H9 (cell line): Measurements from ENCODE around the gene TERT. TPM values are rescaled to one million over a fixed set of nuclear protein-coding genes. Genes with fewer than 3 reads are reported as not detected.

Experiments used
- DNase-seq: peaks from one replicate; pipeline ENCODE4 v3.0.0-alpha.2; 2017
- H2AFZ ChIP-seq: one replicate; pipeline ENCODE4 v1.6.1; 2013; ENCODE audit warnings: mild to moderate bottlenecking, low read length, control low read depth, moderate library complexity
- H2AK5ac ChIP-seq: 2 replicates; pipeline ENCODE4 v1.6.1; 2013; ENCODE audit warnings: low read length, control low read depth, mixed read lengths; ENCODE audit not compliant: insufficient read length
- H2BK120ac ChIP-seq: one replicate; pipeline ENCODE4 v1.6.1; 2013; ENCODE audit warnings: low read depth, mild to moderate bottlenecking, low read length, control low read depth, inconsistent platforms; ENCODE audit not compliant: poor library complexity, severe bottlenecking
- H2BK12ac ChIP-seq: 2 replicates; pipeline ENCODE4 v1.6.1; 2013; ENCODE audit warnings: low read length, control low read depth, mixed read lengths, low read depth; ENCODE audit not compliant: insufficient read length
- H2BK15ac ChIP-seq: 2 replicates; pipeline ENCODE4 v1.6.1; 2013; ENCODE audit warnings: low read depth, low read length, control low read depth
- H2BK20ac ChIP-seq: one replicate; pipeline ENCODE4 v1.6.1; 2013; ENCODE audit warnings: low read depth, mild to moderate bottlenecking, low read length, control low read depth, inconsistent platforms; ENCODE audit not compliant: poor library complexity, severe bottlenecking
- H2BK5ac ChIP-seq: 2 replicates; pipeline ENCODE4 v1.6.1; 2013; ENCODE audit warnings: low read length, control low read depth, mixed read lengths; ENCODE audit not compliant: insufficient read length
- H3K14ac ChIP-seq: 2 replicates; pipeline ENCODE4 v1.6.1; 2013; ENCODE audit warnings: low read length, control low read depth; ENCODE audit not compliant: insufficient read depth
- H3K18ac ChIP-seq: 2 replicates; pipeline ENCODE4 v1.6.1; 2013; ENCODE audit warnings: low read depth, mild to moderate bottlenecking, mixed read lengths, low read length, control low read depth; ENCODE audit not compliant: insufficient read length
- H3K23ac ChIP-seq: 2 replicates; pipeline ENCODE4 v1.6.1; 2013; ENCODE audit warnings: low read length, control low read depth, mixed read lengths, low read depth; ENCODE audit not compliant: insufficient read length
- H3K23me2 ChIP-seq: 2 replicates; pipeline ENCODE4 v1.6.1; 2013; ENCODE audit warnings: low read depth, mild to moderate bottlenecking, mixed read lengths, low read length, control low read depth; ENCODE audit not compliant: insufficient read length, poor library complexity, severe bottlenecking
- H3K27ac ChIP-seq: 2 replicates; pipeline ENCODE4 v1.5.1; 2013; ENCODE audit warnings: low read length, control low read depth, mixed read lengths, low read depth; ENCODE audit not compliant: insufficient read length
- H3K27me3 ChIP-seq: 2 replicates; pipeline ENCODE4 v1.6.1; 2013; ENCODE audit warnings: low read length, control low read depth, inconsistent platforms; ENCODE audit not compliant: insufficient read depth
- H3K4ac ChIP-seq: 2 replicates; pipeline ENCODE4 v1.6.1; 2013; ENCODE audit warnings: low read depth, mild to moderate bottlenecking, control low read depth, inconsistent platforms, low read length, moderate library complexity
- H3K4me1 ChIP-seq: 2 replicates; pipeline ENCODE4 v1.6.1; 2013; ENCODE audit warnings: low read length, control low read depth, inconsistent platforms; ENCODE audit not compliant: insufficient read depth
- H3K4me2 ChIP-seq: 2 replicates; pipeline ENCODE4 v1.6.1; 2013; ENCODE audit warnings: low read length, control low read depth, mixed read lengths; ENCODE audit not compliant: insufficient read length, insufficient read depth
- H3K56ac ChIP-seq: 2 replicates; pipeline ENCODE4 v1.6.1; 2013; ENCODE audit warnings: low read depth, mild to moderate bottlenecking, mixed read lengths, low read length, control low read depth; ENCODE audit not compliant: insufficient read length
- H3K79me1 ChIP-seq: 2 replicates; pipeline ENCODE4 v1.6.1; 2013; ENCODE audit warnings: low read depth, mild to moderate bottlenecking, moderate library complexity, low read length, control low read depth, inconsistent platforms; ENCODE audit not compliant: insufficient read depth, poor library complexity, severe bottlenecking
- H3K79me2 ChIP-seq: 2 replicates; pipeline ENCODE4 v1.6.1; 2013; ENCODE audit warnings: low read length, control low read depth, inconsistent platforms; ENCODE audit not compliant: insufficient read depth
- H3K9ac ChIP-seq: 2 replicates; pipeline ENCODE4 v1.6.1; 2013; ENCODE audit warnings: low read length, control low read depth, mixed read lengths; ENCODE audit not compliant: insufficient read length; ENCODE audit errors: extremely low read depth
- H3K9me3 ChIP-seq: one replicate; pipeline ENCODE4 v1.6.1; 2013; ENCODE audit warnings: low read depth, low read length, inconsistent platforms; ENCODE audit not compliant: control insufficient read depth
- H3T11ph ChIP-seq: one replicate; pipeline ENCODE4 v1.6.1; 2013; ENCODE audit warnings: mild to moderate bottlenecking, low read length, control low read depth, inconsistent platforms
- H4K20me1 ChIP-seq: one replicate; pipeline ENCODE4 v1.6.1; 2013; ENCODE audit not compliant: control insufficient read depth, insufficient read length, insufficient read depth
- H4K5ac ChIP-seq: 2 replicates; pipeline ENCODE4 v1.6.1; 2013; ENCODE audit warnings: low read depth, mild to moderate bottlenecking, mixed read lengths, low read length, control low read depth; ENCODE audit not compliant: insufficient read length
- H4K8ac ChIP-seq: replicated peaks from 2 replicates; pipeline ENCODE4 v1.6.1; 2013; ENCODE audit warnings: low read length, control low read depth, mixed read lengths, low read depth; ENCODE audit not compliant: insufficient read length
- H4K91ac ChIP-seq: 2 replicates; pipeline ENCODE4 v1.6.1; 2013; ENCODE audit warnings: low read depth, mild to moderate bottlenecking, moderate library complexity, mixed read lengths, low read length, control low read depth; ENCODE audit not compliant: insufficient read length
- H3K27ac Mint-ChIP-seq, 3 experiments: 2 replicates in 2 of 3; 3 replicates in 1 of 3; pipeline ENCODE4 v1.8.0; 2020 to 2021; ENCODE audit warnings: mixed read lengths in 3 of 3, mild to moderate bottlenecking in 1 of 3, moderate library complexity in 1 of 3
- H3K27me3 Mint-ChIP-seq: 2 replicates; pipeline ENCODE4 v1.8.0; 2021; ENCODE audit warnings: low read depth, mild to moderate bottlenecking, moderate library complexity, mixed read lengths
- H3K36me3 Mint-ChIP-seq, 3 experiments: 2 replicates in 2 of 3; 3 replicates in 1 of 3; pipeline ENCODE4 v1.8.0; 2020 to 2021; ENCODE audit warnings: low read depth in 3 of 3, mixed read lengths in 3 of 3; ENCODE audit not compliant: insufficient read depth in 1 of 3
- H3K4me1 Mint-ChIP-seq, 2 experiments: 2 replicates each; pipeline ENCODE4 v1.8.0; 2020; ENCODE audit warnings: mixed read lengths in 2 of 2
- H3K4me3 Mint-ChIP-seq, 2 experiments: 2 replicates in 1 of 2; 3 replicates in 1 of 2; pipeline ENCODE4 v1.8.0; 2020 to 2021; ENCODE audit warnings: mild to moderate bottlenecking in 2 of 2, mixed read lengths in 2 of 2, moderate library complexity in 1 of 2
- H3K9me3 Mint-ChIP-seq, 2 experiments: 2 replicates in 1 of 2; 3 replicates in 1 of 2; pipeline ENCODE4 v1.8.0; 2020; ENCODE audit warnings: mild to moderate bottlenecking in 2 of 2, mixed read lengths in 2 of 2, moderate library complexity in 1 of 2
- CTCF ChIP-seq: fragments of 200-600 bp; sonication (generic); conservative IDR thresholded peaks from 3 replicates; pipeline ENCODE4 v1.8.0; 2021; ENCODE audit warnings: antibody characterized with exemption, mild to moderate bottlenecking
- WGBS: extraction: QIAGEN DNeasy Blood & Tissue Kit; methylation state at CpG from one replicate; pipeline ENCODE4 v1.1.7; 2013; ENCODE audit warnings: missing lambda C conversion rate, low lambda C conversion rate, mixed read lengths; ENCODE audit not compliant: insufficient read length; ENCODE audit errors: extremely low coverage; 5-methylcytosine and 5-hydroxymethylcytosine counted together
- total RNA-seq: library from RNA; stranded (reverse); gene quantifications from 2 replicates; pipeline ENCODE4 v1.2.1, GENCODE V29; 2021

TERT gene
- total RNA-seq, 1 experiment from 2014 or later, result 15.5 TPM

GRCh38 chr5:1216211-1216917 is 78.5 kb downstream of the TERT start:
- Mint-ChIP-seq H3K27me3 (peaks cover 10% of the 10 kb centered on the region), H3K9me3 (peaks cover 0 to 6% of the 10 kb centered on the region in 2 experiments; a peak in 3 of 5 replicates), H3K27ac (no peak overlapping the region), H3K4me1 (peaks cover 3 to 6% of the 10 kb centered on the region in 2 experiments; a peak in 2 of 4 replicates), H3K4me3 (no peak overlapping the region), H3K36me3 (no peaks in the 10 kb centered on the region)
- no peak overlapping the region for H2BK12ac ChIP-seq
- no peak overlapping the region for H4K91ac ChIP-seq
- H3K79me1 ChIP-seq, result no peaks in the 10 kb centered on the region
- peaks cover 3% of the 10 kb centered on the region for H4K20me1 ChIP-seq
- H3K14ac ChIP-seq, result no peak overlapping the region
- no peaks in the 10 kb centered on the region for H3K9me3 ChIP-seq
- H3T11ph ChIP-seq, result no peak overlapping the region
- H3K23me2 ChIP-seq, result no peaks in the 10 kb centered on the region
- no peak for TF ChIP-seq CTCF
- H2BK15ac ChIP-seq, result no peak overlapping the region
- no peak overlapping the region for H3K18ac ChIP-seq
- H3K27ac ChIP-seq, result no peak overlapping the region
- H3K4me1 ChIP-seq, result no peaks in the 10 kb centered on the region
- WGBS, result no CpG with 5 or more reads among the region's 38 CpGs
- no peaks in the 10 kb centered on the region for H3K27me3 ChIP-seq
- no peak overlapping the region for H2BK20ac ChIP-seq
- H2BK120ac ChIP-seq, result no peak overlapping the region
- H4K5ac ChIP-seq, result no peak overlapping the region
- no peak overlapping the region for H2BK5ac ChIP-seq
- DNase-seq, result no peak
- no peak overlapping the region for H3K4ac ChIP-seq
- H2AFZ ChIP-seq, result no peak overlapping the region
- no peak overlapping the region for H3K9ac ChIP-seq
- no peak overlapping the region for H3K23ac ChIP-seq
- no peak overlapping the region for H2AK5ac ChIP-seq
- H3K56ac ChIP-seq, result no peak overlapping the region
- no peak overlapping the region for H4K8ac ChIP-seq
- no peak overlapping the region for H3K4me2 ChIP-seq
- no peaks in the 10 kb centered on the region for H3K79me2 ChIP-seq
